B cell (primary cell): ENCODE data around the gene RFX2. TPM values are rescaled to one million over a fixed set of nuclear protein-coding genes. Genes with fewer than 3 reads are reported as not detected.
"Not testable (repeated sequence)": the region's sequence is repeated elsewhere in the genome, so short reads cannot be mapped to it uniquely, and the experiment has no call there.

Experiments used
- ATAC-seq: fragments of 200-7000 bp; cut with Tn5 transposase; one replicate; pipeline ENCODE4 v1.10.0; 2021; ENCODE audit warnings: low read depth, mild to moderate bottlenecking, moderate number of reproducible peaks, moderate library complexity
- CTCF ChIA-PET: fragments of 350-600 bp; sonication (Branson Sonifier 250); formaldehyde crosslinking; loops from one replicate; lab custom pipeline; 2021; ENCODE audit warnings: antibody characterized with exemption, inconsistent platforms; lab: Charles Lee
- POLR2A ChIA-PET: fragments of 350-600 bp; sonication (Branson Sonifier 250); formaldehyde crosslinking; loops from one replicate; lab custom pipeline; 2021; ENCODE audit warnings: antibody characterized with exemption; lab: Charles Lee
- DNase-seq: peaks from one replicate; pipeline ENCODE4 v3.0.0; 2013
- H2AFZ ChIP-seq: 2 replicates; pipeline ENCODE4 v1.6.1; 2012; ENCODE audit warnings: mild to moderate bottlenecking, low read depth, low read length; ENCODE audit not compliant: insufficient read depth, poor library complexity, severe bottlenecking
- H3K27ac ChIP-seq, 2 donors: 1 replicate in 1 of 2; 2 replicates in 1 of 2; pipeline ENCODE4 v1.5.1; 2012 to 2013; ENCODE audit warnings: low read length in 2 of 2, mild to moderate bottlenecking in 2 of 2, moderate library complexity in 1 of 2
- H3K27me3 ChIP-seq, 4 experiments: fragments of 200-600 bp in 1 of 4; sonication (generic) in 1 of 4; replicated peaks in 1 of 4; 1 replicate in 2 of 4; 2 replicates in 2 of 4; pipeline versions ENCODE4 v1.6.1 to v1.7.0; 2013 to 2016; ENCODE audit warnings: low read length in 3 of 4, mild to moderate bottlenecking in 2 of 4, mixed read lengths in 1 of 4, moderate library complexity in 1 of 4; ENCODE audit not compliant: insufficient read depth in 4 of 4, control insufficient read depth in 3 of 4; ENCODE audit errors: control extremely low read depth in 1 of 4
- H3K36me3 ChIP-seq, 2 experiments: replicated peaks in 1 of 2; 1 replicate in 1 of 2; 2 replicates in 1 of 2; pipeline versions ENCODE4 v1.6.1 to v1.7.1; 2013; ENCODE audit warnings: low read length in 1 of 2; ENCODE audit not compliant: insufficient read depth in 2 of 2, control insufficient read depth in 1 of 2; ENCODE audit errors: control extremely low read depth in 1 of 2, extremely low read depth in 1 of 2
- H3K4me1 ChIP-seq, 2 donors: fragments of 200-600 bp in 1 of 2; sonication (generic) in 1 of 2; 1 replicate in 1 of 2; 2 replicates in 1 of 2; pipeline versions ENCODE4 v1.5.1 to v1.6.1; 2013 to 2017; ENCODE audit warnings: low read length in 2 of 2; ENCODE audit not compliant: control insufficient read depth in 2 of 2, insufficient read depth in 2 of 2
- H3K4me2 ChIP-seq: replicated peaks from 2 replicates; pipeline ENCODE3; 2012; ENCODE audit warnings: mild to moderate bottlenecking, low read depth, low read length; ENCODE audit not compliant: poor library complexity, severe bottlenecking
- H3K4me3 ChIP-seq, 5 experiments: fragments of 200-600 bp in 1 of 5; sonication (generic) in 1 of 5; 1 replicate in 3 of 5; 2 replicates in 2 of 5; pipeline versions ENCODE4 v1.5.1 to v1.7.0; 2011 to 2016; ENCODE audit warnings: low read length in 4 of 5, mild to moderate bottlenecking in 4 of 5, low read depth in 2 of 5, control low read depth in 1 of 5, moderate library complexity in 1 of 5; ENCODE audit not compliant: insufficient read depth in 1 of 5; ENCODE audit errors: control extremely low read depth in 1 of 5, extremely low read depth in 1 of 5
- H3K79me2 ChIP-seq: fragments of 200-600 bp; sonication (generic); one replicate; pipeline ENCODE4 v1.6.0; 2016; ENCODE audit warnings: low read length; ENCODE audit not compliant: control insufficient read depth, insufficient read depth
- H3K9ac ChIP-seq: fragments of 200-600 bp; sonication (generic); 2 replicates; pipeline ENCODE4 v1.6.1; 2017; ENCODE audit warnings: mild to moderate bottlenecking, low read length, moderate library complexity
- H3K9me3 ChIP-seq, 3 donors: one replicate each; pipeline versions ENCODE4 v1.6.1 to v1.7.1; 2013; ENCODE audit warnings: low read length in 2 of 3; ENCODE audit not compliant: control insufficient read depth in 2 of 3, insufficient read depth in 1 of 3; ENCODE audit errors: control extremely low read depth in 1 of 3
- H4K20me1 ChIP-seq: 2 replicates; pipeline ENCODE4 v1.6.0; 2012; ENCODE audit warnings: mild to moderate bottlenecking, low read length; ENCODE audit not compliant: insufficient read depth, control insufficient read depth, poor library complexity, severe bottlenecking
- H3K27ac Mint-ChIP-seq: one replicate; pipeline ENCODE4 v1.8.0; 2021; ENCODE audit warnings: mixed read lengths
- H3K27me3 Mint-ChIP-seq: one replicate; pipeline ENCODE4 v1.8.0; 2021; ENCODE audit warnings: mixed read lengths
- H3K4me1 Mint-ChIP-seq: one replicate; pipeline ENCODE4 v1.8.0; 2021; ENCODE audit warnings: mixed read lengths
- H3K4me3 Mint-ChIP-seq: one replicate; pipeline ENCODE4 v1.8.0; 2021; ENCODE audit warnings: mixed read lengths
- H3K9me3 Mint-ChIP-seq: one replicate; pipeline ENCODE4 v1.8.0; 2022; ENCODE audit warnings: mixed read lengths; ENCODE audit not compliant: insufficient read depth
- EZH2 ChIP-seq: IDR thresholded peaks from 2 replicates; pipeline ENCODE4 v1.6.1; 2012; ENCODE audit warnings: borderline replicate concordance, low read depth, mild to moderate bottlenecking, moderate library complexity, low read length; ENCODE audit not compliant: insufficient read depth, poor library complexity, severe bottlenecking
- whole genome bisulfite sequencing: methylation state at CpG from one replicate; pipeline ENCODE4 v1.1.5; 2013; ENCODE audit warnings: missing lambda C conversion rate; ENCODE audit not compliant: insufficient coverage; 5-methylcytosine and 5-hydroxymethylcytosine counted together
- intact Hi-C: fragments of 100-400 bp; cut with micrococcal nuclease; formaldehyde crosslinking; loops from one replicate; pipeline ENCODE4 v1.10.0; 2022
- polyA plus RNA-seq: library from polyadenylated mRNA; depleted of rRNA; stranded (reverse); fragments of >200 nt; gene quantifications from 2 replicates; pipeline ENCODE4 v1.2.3, GENCODE V29; 2012
- total RNA-seq, 2 donors: library from RNA; stranded (reverse); fragments of 120-200 nt in 1 of 2; gene quantifications; 1 replicate in 1 of 2; 2 replicates in 1 of 2; pipeline versions ENCODE4 v1.2.3 to v1.2.4, GENCODE V29; 2013 to 2022
- TF ChIP-seq, protein P1 (sequence below): fragments of 200-600 bp; IDR thresholded peaks from one replicate; pipeline ENCODE4 v1.8.0; 2022; ENCODE audit warnings: antibody characterized with exemption, mild to moderate bottlenecking

RFX2 gene
- total and polyA plus RNA-seq, 2 donors (not counting 1 experiment from before 2014, with no cell fraction given): 7.1 to 8.6 TPM

DNA sequence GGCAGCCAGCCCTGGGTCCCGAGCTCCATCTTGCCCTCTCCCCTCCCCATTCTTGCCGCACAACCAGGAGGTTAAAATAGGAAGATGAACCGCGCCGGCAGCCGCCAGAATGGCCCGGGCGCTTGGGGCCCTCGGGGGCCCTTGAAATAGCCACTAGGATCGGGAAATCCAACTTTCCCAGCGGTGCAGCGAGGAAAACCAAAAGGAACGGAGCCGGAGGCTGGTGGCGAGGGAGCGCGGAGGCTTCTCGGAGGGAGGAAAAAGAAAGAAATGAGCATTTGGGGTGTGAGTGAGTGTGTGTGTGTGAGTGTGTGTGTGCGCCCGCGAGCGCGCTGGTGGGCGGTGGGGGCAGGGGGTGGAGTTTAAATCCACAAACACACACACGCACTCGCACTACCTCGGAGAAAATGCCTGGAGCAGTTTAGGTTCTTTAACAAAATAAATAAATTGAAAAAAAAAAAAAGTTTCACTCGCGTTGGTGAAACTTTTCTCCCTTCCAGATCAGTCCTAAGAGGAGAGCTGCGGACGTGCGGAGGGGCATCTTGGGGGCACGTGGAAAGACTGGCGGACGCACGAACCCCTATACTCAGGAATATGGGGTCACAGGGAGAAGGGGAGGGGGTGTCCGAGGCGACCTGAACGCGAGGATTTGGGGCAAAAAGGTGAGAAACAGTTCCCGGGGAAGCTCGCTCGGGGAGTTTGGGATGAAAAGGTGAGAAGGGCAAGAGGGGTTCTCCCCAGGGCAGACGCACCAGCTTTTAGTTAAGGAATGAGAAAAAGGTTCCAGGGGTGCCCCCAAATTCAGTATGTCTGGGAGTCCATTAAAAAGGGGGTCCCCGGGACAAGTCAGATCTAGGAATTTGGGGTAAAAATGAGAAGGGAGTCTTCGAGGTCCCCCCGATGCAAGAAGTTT is 1.3 kb downstream of the RFX2 start:
- H3K27ac ChIP-seq: no peak overlapping the region
- TF ChIP-seq, protein P1, sequence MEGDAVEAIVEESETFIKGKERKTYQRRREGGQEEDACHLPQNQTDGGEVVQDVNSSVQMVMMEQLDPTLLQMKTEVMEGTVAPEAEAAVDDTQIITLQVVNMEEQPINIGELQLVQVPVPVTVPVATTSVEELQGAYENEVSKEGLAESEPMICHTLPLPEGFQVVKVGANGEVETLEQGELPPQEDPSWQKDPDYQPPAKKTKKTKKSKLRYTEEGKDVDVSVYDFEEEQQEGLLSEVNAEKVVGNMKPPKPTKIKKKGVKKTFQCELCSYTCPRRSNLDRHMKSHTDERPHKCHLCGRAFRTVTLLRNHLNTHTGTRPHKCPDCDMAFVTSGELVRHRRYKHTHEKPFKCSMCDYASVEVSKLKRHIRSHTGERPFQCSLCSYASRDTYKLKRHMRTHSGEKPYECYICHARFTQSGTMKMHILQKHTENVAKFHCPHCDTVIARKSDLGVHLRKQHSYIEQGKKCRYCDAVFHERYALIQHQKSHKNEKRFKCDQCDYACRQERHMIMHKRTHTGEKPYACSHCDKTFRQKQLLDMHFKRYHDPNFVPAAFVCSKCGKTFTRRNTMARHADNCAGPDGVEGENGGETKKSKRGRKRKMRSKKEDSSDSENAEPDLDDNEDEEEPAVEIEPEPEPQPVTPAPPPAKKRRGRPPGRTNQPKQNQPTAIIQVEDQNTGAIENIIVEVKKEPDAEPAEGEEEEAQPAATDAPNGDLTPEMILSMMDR: no peak
- no peak for TF ChIP-seq EZH2
- peak overlapping the region; percentile 65 for H3K27ac Mint-ChIP-seq
- H3K27me3 Mint-ChIP-seq: peaks cover 21% of the 10 kb centered on the region
- peak overlapping the region; percentile 98 for H3K4me2 ChIP-seq
- H3K27me3 ChIP-seq: peaks cover 0 to 34% (median 12%) of the 10 kb centered on the region in 4 experiments
- ATAC-seq (no peak), DNase-seq (peak; percentile 70)
- H3K9me3 ChIP-seq: peaks cover 0 to 5% (median 0%) of the 10 kb centered on the region in 3 donors
- intact Hi-C loops: no loop called here
- no peaks in the 10 kb centered on the region for H4K20me1 ChIP-seq
- 1% methylated on average over 26 of the region's 47 CpGs for whole genome bisulfite sequencing
- H3K36me3 ChIP-seq: no peaks in the 10 kb centered on the region
- H2AFZ ChIP-seq: peak overlapping the region; percentile 58
- H3K79me2 ChIP-seq: no peaks in the 10 kb centered on the region
- peaks cover 21 to 23% of the 10 kb centered on the region in 2 donors for H3K4me1 ChIP-seq
- ChIA-PET CTCF (interaction anchor here (1.6 kb wide), 1 partner anchor 17 kb away, joined by 6 read pairs; no protein-coding TSS in a partner anchor), POLR2A (interaction anchor here (0.6 kb wide), 3 partner anchors 14 to 138 kb away, joined by 3 to 17 read pairs (median 5); no protein-coding TSS in a partner anchor)
- peak overlapping the region; percentile 70 for H3K9ac ChIP-seq
- H3K4me3 ChIP-seq: peak overlapping the region; percentile 29 to 74 (median 51)
- peak overlapping the region; percentile 86 for H3K4me3 Mint-ChIP-seq
- peaks cover 21% of the 10 kb centered on the region for H3K4me1 Mint-ChIP-seq
- no peaks in the 10 kb centered on the region for H3K9me3 Mint-ChIP-seq

DNA sequence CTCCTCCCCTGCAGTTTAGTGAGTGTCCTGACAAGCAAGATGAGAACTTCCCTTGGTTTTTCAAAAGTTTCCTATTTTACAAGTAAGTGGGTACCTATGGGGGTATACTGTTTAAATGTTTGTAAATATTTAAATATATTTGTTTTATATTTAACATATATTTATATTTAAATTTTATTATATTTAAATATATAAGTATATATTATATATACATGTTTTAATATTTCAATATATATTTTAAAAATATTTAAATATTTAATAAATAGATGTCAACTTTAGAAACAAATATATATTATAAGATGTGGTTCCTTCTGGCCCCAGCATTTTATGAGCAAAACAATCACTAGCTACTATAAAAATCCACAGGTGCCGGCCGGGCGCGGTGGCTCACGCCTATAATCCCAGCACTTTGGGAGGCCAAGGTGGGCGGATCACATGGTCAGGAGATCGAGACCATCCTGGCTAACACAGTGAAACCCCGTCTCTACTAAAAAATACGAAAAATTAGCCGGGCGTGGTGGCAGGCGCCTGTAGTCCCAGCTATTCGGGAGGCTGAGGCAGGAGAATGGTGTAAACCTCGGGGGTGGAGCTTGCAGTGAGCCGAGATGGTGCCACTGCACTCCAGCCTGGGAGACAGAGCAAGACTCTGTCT is 3.5 kb downstream of the RFX2 start:
- POLR2A ChIA-PET, H3K79me2 ChIP-seq, ATAC-seq, H3K9me3 ChIP-seq, H3K9ac ChIP-seq, H2AFZ ChIP-seq, H3K27ac Mint-ChIP-seq, H3K4me2 ChIP-seq, H4K20me1 ChIP-seq, H3K36me3 ChIP-seq, H3K4me3 ChIP-seq, H3K9me3 Mint-ChIP-seq, DNase-seq, H3K4me3 Mint-ChIP-seq, intact Hi-C loops, H3K27ac ChIP-seq: not testable (repeated sequence)
- Histone ChIP-seq H3K4me1 (peaks cover 21 to 23% of the 10 kb centered on the region in 2 donors), H3K27me3 (peaks cover 0 to 34% (median 12%) of the 10 kb centered on the region in 4 experiments)
- CTCF ChIA-PET: interaction anchor here (1.5 to 1.8 kb wide), 2 partner anchors 19 to 20 kb away, joined by 3 to 5 read pairs; no protein-coding TSS in a partner anchor
- peaks cover 22% of the 10 kb centered on the region for H3K4me1 Mint-ChIP-seq
- peaks cover 21% of the 10 kb centered on the region for H3K27me3 Mint-ChIP-seq
- 95% methylated on average over 11 of the region's 15 CpGs for WGBS
